Measurements from ENCODE around the gene TBX18.

GRCh38 chr6:84687431-84687830 lies 77.0 kb downstream of the TBX18 start:
- TF ChIP-seq POLR2A (IDR thresholded peaks at IDR 0.05; ENCODE audit: extremely low read depth, insufficient read length) (no peak), CTCF (IDR thresholded peaks at IDR 0.05; ENCODE audit: low read depth, low read length) (no peak), MAX (IDR thresholded peaks at IDR 0.05; ENCODE audit: low read depth, low read length) (no peak), MYC (IDR thresholded peaks at IDR 0.05; ENCODE audit: low read depth, low read length) (no peak)

All from NB4 (cell line).